Testis (tissue), 2 donors: ENCODE results near the gene MYO5B.

Experiments used
- CTCF ChIP-seq, 3 experiments: fragments of 450-650 bp in 2 of 3; fragments of 200-600 bp in 1 of 3; sonication (generic) in 1 of 3; IDR thresholded peaks; one replicate each; pipeline ENCODE4 v1.5.1; 2016 to 2019; ENCODE audit warnings: antibody characterized with exemption in 3 of 3, mild to moderate bottlenecking in 2 of 3, moderate library complexity in 1 of 3
- POLR2A ChIP-seq: fragments of 450-650 bp; IDR thresholded peaks from one replicate; pipeline ENCODE4 v1.6.1; 2017; ENCODE audit warnings: antibody characterized with exemption, mild to moderate bottlenecking, moderate library complexity

DNA sequence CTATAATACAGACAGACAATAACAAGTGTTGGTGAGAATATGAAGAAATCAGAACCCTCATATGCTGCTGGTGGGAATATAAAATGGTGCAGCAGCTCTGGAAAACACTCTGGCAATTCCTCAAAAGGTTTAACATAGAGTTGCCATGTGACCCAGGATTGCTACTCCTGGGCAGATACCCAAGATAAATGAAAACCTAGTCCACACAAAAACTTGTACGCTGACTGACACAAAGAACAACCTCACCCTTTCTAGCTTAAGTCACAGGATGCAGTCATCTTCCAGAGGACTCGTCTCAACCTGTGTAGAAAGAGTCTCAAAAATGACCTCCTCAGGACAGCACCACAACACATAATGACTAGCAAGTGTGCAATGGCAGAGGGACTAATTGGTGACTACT lies 310.0 kb downstream of the MYO5B start:
- TF ChIP-seq CTCF (IDR thresholded peaks at IDR 0.05) = no peak
- TF ChIP-seq POLR2A = no peak
